GM12878 (cell line): ENCODE data around the gene SMG6.

Source experiments
- CHD2 ChIP-seq: IDR thresholded peaks from 2 replicates; pipeline ENCODE4 v1.6.1; 2011; ENCODE audit warnings: low read depth, low read length, improper control_type of control experiment, borderline replicate concordance
- CTCF ChIP-seq, 3 experiments: IDR thresholded peaks in 2 of 3; conservative IDR thresholded peaks in 1 of 3; 2 replicates each; pipeline ENCODE4 v1.5.1; 2011; ENCODE audit warnings: low read depth in 3 of 3, low read length in 3 of 3, mild to moderate bottlenecking in 3 of 3, control low read depth in 2 of 3, moderate library complexity in 2 of 3, inconsistent platforms in 1 of 3, mixed read lengths in 1 of 3; ENCODE audit not compliant: control insufficient read depth in 2 of 3, insufficient read depth in 1 of 3; ENCODE audit errors: extremely low read depth in 1 of 3
- EZH2 ChIP-seq: IDR thresholded peaks from 2 replicates; pipeline ENCODE4 v1.6.1; 2012; ENCODE audit warnings: low read depth, mild to moderate bottlenecking, control low read depth, inconsistent platforms, low read length, borderline replicate concordance; ENCODE audit not compliant: control insufficient read depth
- HDAC2 ChIP-seq: fragments of 200-600 bp; sonication (generic); IDR thresholded peaks from 2 replicates; pipeline ENCODE4 v1.6.1; 2017
- NFIC ChIP-seq: IDR thresholded peaks from 2 replicates; pipeline ENCODE4 v1.6.1; 2012; ENCODE audit warnings: low read depth, mild to moderate bottlenecking, inconsistent platforms, low read length, moderate library complexity
- NR2F1 ChIP-seq: fragments of 450-650 bp; conservative IDR thresholded peaks from 2 replicates; pipeline ENCODE4 v1.6.1; 2017; ENCODE audit warnings: mild to moderate bottlenecking
- POLR2A ChIP-seq: IDR thresholded peaks from 2 replicates; pipeline ENCODE4 v1.6.1; 2011; ENCODE audit warnings: low read depth, mild to moderate bottlenecking, low read length
- RBBP5 ChIP-seq: fragments of 200-600 bp; sonication (generic); conservative IDR thresholded peaks from 2 replicates; pipeline ENCODE4 v1.6.1; 2016

- TF ChIP-seq EZH2 (no peak), POLR2A (no peak), RBBP5 (no peak), NR2F1 (no peak), HDAC2 (no peak), CTCF (IDR thresholded peaks at IDR 0.05 in 2 of 3, conservative IDR thresholded peaks at IDR 0.05 in 1 of 3; ENCODE audit: control insufficient read depth in 2 of 3, extremely low read depth in 1 of 3, insufficient read depth in 1 of 3, low read depth in 3 of 3, low read length in 3 of 3) (no peak), CHD2 (no peak), NFIC (no peak)
Measured at GRCh38 chr17:2171702-2172076, 131.9 kb downstream of the SMG6 start.
